Eye (tissue), 1 donor: Measurements from ENCODE around the gene BMI1.
"Not testable (repeated sequence)": the region's sequence is repeated elsewhere in the genome, so short reads cannot be mapped to it uniquely, and the experiment has no call there.

Experiments
- DNase-seq: peaks from one replicate; pipeline ENCODE4 v3.0.0-alpha.2; 2015

Gene BMI1

DNA sequence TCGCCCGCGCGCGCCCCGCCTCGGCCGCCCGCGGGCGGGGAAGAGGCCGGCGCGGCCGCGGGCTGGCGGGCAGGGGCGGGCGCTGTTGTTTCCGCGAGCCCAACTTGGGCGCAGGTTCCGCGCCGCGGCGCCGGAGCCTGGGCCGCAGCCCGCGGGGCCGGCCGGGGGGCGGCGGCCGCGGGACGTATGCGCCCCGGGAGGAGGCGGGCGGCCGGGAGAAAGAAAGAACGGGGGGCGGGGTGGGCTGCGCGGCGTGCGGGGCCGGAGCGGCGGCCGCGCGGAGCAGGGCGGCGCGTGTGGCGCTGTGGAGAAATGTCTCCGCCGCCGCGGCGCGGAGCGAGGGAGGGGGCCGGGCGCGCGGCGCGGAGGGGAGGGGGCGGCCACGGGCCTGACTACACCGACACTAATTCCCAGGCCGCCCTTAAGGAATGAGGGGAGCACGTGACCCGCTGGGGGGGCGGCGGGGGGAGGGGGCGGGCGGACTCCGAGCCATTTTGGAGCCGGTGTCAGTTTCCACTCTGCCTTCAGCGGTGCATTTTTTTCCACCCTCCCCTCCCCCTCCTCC, at the start of gene BMI1:
Gene BMI1 (plus strand): TSS at position 509 of the 565 bp plus-strand sequence. CDS start 5,351 bp downstream, outside the sequence.
- DNase-seq, result no peak

- DNase-seq, result no peak
Measured at GRCh38 chr10:22271786-22272185, 49.1 kb upstream of the BMI1 start.

DNA sequence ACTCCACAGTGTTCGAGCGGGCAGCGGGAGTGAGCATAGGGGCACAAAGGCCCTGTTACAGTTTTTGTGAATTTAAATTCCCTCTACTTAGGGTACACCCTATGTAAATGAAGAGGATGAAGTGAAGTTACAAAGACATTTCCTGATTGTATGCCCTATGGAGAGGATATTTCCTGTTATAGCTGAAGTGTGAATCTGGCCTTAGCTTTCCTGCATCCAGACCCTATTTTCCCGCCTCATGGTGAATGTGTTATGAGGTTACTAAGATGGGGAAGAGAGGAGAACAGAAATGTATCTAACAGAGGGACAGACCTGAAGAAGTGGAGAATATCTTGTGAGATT, 42.5 kb upstream of the BMI1 start:
- no peak for DNase-seq

DNA sequence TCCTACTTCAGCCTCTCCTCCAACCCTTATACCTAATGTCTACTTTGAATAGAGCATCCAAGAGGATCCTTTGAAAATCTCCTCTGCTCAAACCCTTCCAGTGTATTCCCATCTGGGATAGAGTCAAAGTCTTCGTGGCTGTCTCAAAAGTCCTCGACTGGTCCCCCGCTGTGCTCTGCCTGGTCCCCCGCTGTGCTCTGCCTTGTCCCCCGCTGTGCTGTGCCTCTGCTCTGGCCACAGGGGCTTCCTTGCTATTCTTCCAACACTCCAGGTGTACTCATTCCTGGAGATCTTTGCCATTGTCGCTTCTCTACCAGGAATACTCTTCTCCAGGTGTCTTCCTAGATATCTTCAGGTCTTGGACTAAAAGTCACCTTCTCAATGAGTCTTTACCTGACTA, 40.8 kb upstream of the BMI1 start:
- DNase-seq, result no peak

DNA sequence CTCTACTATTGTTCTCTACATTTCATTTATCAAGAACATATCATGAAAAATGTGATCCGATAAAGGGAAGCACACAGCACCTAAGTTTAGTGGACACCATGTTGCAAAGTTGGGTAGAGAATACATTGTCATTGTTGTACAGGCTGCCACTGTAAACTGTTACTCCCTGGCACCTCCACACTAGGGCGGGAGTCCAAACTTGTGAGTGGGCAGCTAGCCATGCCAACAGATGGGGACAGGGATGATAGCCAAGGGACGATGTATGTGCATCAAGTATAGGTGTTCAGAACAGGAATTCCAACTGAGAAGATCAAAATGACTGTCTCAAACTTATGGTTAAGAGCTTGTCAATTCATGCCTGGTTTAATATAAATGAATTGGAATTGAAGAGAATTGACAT, 35.8 kb upstream of the BMI1 start:
- no peak for DNase-seq

DNA sequence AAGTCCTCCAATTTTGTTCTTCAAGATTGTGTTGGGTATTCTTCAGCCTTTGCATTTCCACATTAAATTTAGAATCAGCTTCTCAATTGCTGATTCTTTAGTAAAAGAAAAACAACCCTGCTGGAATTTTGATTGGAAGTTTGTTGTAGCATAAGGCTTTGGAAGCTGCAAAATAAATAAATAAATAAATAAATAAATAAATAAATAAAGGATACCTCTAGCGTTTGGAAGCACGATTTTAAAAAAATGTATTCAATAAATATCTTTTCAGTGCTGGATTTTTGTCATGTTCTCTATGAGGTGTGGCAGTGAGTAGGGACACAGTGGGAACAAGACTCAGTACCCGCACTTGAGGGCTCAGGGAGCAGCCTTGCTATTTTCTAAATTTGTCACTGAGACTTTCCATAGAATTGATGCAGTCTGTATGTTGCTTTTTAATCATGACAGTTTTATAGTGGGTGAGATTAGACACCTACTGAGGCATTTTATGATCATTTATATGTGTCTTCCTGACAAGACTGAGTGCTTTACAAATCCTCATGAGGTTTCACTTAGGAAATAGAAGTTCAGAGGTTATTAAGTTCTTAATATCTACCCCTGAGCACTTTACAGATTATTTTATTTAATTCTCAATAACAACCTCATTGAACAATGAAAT, 27.0 kb upstream of the BMI1 start:
- DNase-seq, result no peak

- no peak for DNase-seq
Measured at GRCh38 chr10:22294694-22295093, 26.2 kb upstream of the BMI1 start.

DNA sequence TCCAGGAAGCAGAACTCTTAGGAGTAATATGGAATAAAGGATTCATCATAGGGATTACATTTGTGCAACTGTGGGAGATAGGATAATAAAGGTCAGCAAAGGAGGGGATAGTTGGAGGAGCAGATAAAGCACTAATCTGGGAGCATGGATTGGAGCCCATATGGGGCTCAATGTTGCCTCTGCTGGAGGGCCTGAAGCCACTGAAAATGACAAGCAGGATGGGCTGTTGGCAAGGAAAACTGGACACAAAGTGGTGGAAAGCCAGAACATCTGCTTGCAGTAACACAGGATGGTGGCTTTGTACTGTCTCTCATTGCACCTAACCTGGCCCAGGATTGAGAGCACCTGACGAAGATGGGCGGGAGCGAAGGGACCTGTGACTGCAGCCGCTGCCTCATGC, 19.7 kb upstream of the BMI1 start:
- no peak for DNase-seq

DNA sequence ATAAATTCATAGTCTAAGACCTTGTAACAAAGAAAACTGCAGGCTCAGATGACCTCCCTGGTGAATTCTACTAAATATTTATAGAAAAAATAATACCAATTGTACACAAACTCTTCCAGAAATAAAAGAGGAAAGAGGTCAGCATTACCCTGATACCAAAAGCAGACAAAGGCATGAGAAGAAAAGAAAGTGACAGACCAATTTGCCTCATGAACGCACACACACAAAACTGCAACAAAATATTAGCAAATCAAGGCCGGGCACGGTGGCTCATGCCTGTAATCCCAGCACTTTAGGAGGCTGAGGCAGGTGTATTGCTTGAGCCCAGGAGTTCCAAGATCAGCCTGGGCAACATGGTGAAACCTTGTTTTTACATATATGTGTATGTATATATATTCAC, 17.4 kb upstream of the BMI1 start:
- peak; percentile 75 for DNase-seq

DNA sequence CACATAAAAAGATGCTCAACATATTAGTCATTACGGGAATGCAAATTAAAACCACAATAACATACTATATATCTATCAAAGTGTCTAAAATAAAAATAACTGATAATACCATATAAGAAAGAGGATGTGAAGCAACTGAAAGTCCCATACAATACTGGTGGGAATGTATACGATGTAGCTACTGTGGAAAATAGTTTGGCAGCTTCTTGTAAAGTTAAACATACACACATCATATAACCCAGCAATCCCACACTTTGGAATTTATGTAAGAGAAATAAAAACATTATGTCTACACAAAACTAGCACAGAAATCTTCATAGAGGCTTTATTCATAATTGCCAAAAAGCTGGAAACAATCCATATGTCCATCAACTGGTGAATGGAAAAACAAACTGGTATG, 15.2 kb upstream of the BMI1 start:
- no peak for DNase-seq

DNA sequence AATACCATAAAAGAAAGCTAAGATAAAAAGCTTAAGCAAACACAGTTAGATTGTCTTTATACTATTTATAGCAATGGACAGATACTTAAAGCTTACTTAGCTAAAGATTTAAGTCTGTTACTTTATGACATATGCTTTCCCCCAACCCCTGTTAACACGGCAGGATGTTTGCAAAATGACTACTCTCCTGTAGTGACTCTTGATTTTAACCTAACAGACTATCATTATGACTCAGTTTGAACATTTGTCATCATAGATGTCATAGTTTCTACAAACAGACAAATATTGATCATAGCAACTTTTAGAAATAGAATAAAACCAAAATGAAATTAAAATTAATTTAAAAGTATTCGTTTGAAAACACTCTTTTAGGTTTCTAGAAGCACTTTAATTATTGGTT, 12.5 kb upstream of the BMI1 start:
- DNase-seq, result no peak

GRCh38 chr10:22309180-22310000, 11.5 kb upstream of the BMI1 start:
- no peak for DNase-seq

GRCh38 chr10:22310012-22310411, 10.9 kb upstream of the BMI1 start:
- not testable (repeated sequence) for DNase-seq

DNA sequence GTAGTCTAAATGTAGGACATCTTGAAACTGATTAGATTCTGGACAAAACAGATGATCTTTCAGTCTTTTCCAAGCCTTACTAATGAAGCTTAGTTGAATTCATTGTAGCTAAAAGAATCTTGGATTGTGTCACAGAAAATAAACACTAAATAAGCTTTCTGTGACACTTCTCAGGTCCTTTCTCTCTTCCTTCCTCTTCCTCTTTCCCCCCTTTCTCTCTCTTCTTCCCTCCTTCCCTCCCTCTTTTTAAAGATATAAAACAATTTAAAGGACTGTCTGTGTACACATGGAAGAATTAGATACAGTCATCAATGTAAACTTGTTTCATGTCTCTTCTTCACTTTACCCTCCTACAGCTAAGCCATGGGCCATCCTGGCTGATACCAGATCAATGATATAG, 10.0 kb upstream of the BMI1 start:
- no peak for DNase-seq

GRCh38 chr10:22314852-22315251, 6.0 kb upstream of the BMI1 start:
- peak; percentile 8 for DNase-seq

- DNase-seq, result no peak
Measured at GRCh38 chr10:22315455-22316285, 5.2 kb upstream of the BMI1 start.

DNA sequence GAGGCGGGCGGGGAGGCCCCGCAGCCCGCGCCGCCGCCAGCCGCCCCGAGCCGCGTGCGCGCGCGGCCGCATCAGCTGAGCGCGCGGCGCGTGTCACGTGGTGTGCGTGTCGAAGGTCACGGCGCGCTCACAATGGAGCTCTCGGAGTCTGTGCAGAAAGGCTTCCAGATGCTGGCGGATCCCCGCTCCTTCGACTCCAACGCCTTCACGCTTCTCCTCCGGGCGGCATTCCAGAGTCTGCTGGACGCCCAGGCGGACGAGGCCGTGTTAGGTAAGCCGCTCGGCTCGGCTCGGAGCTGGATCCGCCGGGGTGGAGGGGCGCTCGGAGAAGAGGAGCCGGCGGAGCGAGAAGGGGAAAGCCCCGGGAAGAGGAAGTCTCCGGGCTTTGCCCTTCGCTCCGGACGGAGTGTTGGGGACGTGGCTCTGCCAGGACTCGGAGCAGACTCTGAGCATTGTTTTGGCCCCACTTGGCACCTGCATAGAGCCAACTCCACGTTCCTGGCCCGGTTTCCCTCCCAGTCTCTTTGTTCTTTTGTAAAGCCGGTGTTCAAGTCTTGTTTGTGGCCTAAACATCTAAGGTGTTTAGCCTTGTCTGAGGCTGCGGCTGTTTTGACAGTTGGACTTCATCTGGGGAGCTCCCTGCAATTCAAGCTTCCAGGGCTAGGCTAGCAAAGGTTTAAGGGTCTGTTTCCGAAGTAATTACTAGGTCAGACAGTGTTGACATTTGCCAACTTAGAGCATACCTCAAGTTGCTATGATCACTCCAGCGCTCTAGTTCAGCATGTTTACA, 4.4 kb upstream of the BMI1 start, which contains the start of gene COMMD3:
Gene COMMD3 (plus strand): TSS at position 103 of the 790 bp plus-strand sequence. CDS start 30 bp downstream, at position 133.
- peak; percentile 97 for DNase-seq

GRCh38 chr10:22317076-22317370, 3.9 kb upstream of the BMI1 start:
- no peak for DNase-seq

GRCh38 chr10:22317771-22318565, 2.9 kb upstream of the BMI1 start:
- DNase-seq, result peak; percentile 30

GRCh38 chr10:22318772-22319171, 2.1 kb upstream of the BMI1 start:
- peak; percentile 39 for DNase-seq

GRCh38 chr10:22319547-22319979, 1.3 kb upstream of the BMI1 start:
- DNase-seq, result peak; percentile 78
